HG03097 (cell line): ENCODE measurements around the gene SLC24A4.

Source experiments
- ATAC-seq: cut with Tn5 transposase; IDR thresholded peaks from one replicate; pipeline ENCODE4 v1.9.1; 2021; ENCODE audit not compliant: unreplicated experiment, low FRiP score

SLC24A4 gene

DNA sequence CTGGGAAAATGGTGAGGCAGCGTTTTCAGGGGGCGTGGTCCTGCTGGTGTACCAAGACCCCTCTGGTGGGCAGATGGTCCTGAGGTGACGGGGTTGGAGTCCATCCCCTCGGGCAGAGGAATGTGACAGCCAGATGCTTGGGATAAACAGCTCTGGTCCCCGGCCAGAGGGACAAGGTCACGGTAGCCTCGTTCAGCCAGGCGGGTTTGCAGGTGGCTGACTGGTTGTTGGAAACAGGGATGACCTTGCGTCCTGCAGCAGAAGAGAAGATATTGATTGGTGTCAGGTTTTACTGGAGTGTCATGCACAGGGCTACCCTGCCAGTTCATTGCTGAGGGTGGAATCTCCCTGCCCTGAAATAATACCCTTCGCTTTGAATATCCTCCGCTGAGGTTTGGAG lies 43.3 kb downstream of the SLC24A4 start:
- ATAC-seq = no peak

DNA sequence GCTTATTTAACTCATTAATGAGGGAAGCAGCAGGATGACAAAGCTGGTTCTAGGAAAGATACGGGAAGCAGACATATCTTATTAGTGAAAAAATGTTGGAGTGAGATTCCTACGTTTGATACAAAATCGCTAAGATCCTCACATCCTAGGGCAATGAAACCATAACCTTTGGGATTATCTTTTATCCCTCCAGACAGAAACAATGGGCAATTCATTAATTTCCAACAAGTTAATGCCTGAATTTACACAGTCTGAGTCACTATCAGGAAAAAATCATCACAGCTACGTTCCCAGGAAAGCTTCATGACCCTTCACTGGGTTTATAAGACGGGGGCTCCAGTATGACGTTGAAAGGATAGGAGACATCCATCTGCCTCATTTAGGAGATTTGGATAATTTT lies 45.0 kb downstream of the SLC24A4 start:
- no peak for ATAC-seq

DNA sequence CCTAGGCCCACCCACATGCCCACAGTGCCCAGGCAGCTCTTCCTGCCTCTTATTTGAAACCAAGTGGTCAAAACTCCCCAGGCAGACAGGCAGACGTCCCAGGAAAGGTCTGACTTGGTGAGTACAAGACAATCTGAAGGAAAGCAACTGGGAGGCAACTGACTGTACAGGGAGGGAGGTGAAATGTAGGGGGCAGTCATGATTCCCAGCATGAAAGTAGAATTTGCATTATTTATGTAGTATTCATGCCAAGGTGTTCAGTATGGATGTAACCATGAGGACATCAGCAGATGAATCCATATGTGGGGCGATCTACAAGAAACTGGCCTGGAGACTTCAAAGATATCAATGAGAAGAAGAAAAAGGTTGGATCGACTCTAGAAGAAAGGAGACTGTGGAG lies 46.1 kb downstream of the SLC24A4 start:
- no peak for ATAC-seq

DNA sequence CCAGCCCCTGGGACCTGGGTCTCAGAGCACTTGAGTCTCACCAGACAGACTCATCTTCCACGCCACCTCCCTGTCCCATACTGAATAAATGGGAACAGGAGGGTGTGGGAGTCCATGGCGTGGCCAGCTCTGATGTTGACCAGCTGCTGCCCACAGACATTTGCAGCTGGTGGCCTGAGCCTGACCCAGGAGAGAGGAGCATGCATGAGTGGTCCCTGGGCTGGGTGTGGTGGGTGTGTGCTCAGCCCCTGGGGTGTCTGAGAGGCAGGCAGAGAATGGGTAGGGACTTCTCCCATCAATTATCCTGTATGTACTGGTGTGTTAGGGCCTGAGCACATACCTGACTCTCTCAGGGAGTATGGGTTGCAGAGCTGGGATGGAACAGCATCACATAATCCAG lies 49.3 kb downstream of the SLC24A4 start:
- ATAC-seq = no peak

DNA sequence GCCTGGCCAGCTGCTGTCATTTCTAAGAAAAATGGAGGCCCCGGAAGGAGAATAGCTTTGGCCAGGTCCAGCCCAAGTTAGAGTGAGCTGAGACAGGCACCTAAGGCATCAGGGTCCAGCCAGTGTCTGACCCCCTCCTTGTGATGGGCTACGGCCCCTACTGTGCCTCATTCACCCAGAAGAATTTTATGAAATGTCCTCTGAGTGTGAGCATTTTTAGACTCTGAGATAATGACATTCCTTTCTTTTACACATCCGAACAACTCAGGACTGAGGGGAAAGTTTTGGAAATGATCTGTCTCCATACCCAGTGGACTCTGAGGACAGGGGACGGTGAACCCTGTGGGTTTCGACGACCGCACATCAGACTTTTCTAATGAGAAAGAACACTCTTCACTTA lies 50.4 kb downstream of the SLC24A4 start:
- no peak for ATAC-seq

DNA sequence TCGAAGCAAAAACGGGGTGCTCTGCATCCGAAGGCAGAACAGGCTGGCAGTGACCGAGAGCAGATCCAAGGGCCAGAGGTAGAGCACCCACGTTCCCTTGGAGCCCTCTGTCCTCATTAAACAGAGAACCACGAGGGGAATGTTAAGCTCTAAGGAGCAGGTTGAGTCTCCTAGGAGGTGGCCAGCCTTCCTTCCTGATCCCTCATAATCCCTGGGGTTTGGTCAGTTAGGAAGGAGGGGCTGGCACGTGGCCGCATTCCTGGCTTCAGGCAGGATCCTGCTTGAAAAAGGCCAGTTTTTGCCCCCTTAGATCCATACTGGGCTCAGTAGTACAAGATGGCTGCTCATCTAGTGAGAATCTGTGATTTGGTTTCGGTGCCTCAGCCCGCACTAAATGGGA lies 57.2 kb downstream of the SLC24A4 start:
- no peak for ATAC-seq

DNA sequence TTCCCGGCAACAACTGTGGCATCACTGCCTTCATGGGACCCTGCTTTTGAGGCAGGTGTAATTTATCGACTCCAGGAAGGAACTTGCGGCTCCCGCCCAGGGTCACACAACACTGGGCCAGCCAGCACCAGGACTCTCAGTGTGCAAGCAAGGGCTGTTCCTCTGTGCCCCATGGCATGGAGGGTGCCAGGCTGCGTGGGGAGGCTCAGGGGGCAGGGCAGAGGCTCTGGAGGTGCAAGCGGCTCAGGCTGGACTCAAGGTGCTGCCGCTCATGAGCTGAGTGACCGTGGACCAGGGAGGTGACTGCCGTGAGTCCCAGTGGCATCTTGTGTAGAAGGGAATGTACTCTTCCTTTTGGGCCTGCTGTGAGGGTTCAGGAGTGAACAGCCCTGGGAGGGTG lies 57.6 kb downstream of the SLC24A4 start:
- ATAC-seq = no peak

DNA sequence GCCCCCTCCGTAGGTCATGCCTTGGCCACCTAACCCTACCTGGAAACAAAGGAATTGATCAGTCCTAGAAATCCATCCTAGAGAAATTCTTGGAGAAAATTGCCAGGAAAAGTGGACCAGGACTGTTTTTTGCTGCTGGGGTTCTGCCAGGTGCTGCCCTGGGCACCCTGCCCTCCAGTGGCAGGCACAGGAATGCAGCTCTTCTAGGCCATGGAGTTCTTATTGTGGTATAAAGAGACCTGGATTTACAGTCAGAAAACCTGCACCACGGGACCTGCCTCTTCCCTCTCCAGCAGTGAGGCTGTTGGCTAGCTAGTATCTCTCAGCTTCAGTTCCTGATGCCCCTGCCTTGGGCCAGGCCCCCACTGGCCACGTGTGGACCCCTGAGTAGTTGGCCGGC lies 59.7 kb downstream of the SLC24A4 start:
- no peak for ATAC-seq

DNA sequence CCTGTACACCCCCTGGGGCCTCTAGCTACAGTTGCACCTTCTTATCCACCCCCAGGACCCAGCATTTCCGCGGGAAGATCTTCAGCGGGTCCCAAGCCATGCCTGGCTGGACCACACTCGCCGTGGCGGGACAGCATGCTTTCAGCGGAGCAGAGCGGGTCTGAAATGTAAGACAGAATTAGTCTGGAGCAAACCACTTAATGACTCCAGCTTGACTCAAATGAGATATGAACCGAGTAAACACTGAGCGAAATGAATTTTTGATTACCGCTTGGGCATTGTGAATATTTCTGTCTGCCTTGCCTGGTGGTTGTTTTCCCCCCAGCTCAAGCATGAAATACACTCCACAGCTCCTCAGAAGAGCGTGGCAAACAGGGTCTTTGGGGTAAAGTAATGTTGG lies 60.8 kb downstream of the SLC24A4 start:
- ATAC-seq = no peak

DNA sequence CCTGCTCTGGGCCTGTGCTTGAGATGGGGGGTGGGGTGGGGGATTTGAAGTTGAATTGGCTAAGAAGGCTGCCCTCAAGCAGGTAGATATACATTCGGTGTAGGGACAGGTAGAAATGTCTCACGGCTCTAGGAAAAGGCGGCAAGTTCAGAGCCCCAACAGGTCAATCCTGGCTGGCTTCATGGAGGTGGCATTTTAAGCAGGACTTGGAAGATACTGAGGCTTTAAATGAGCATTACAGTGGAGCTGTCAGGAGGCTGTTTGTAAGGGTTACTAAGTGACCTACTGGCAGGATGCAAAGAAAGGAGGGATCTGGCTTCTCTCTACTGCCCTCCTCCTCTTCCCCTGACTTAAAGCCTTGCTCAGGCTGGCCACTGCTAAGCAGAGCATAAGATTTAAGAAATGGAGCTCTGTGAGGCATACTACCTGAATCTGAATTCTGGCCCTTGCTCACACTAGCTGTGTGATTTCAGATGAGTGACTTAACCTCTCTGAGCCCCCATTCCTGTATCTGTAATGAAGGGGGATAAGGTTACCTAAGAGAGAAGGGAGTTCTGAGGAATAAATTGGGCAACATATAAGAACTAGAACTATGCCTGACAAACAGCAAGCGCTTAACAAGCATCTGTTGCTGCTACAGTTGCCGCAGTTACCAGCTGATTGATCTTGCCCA lies 61.6 kb downstream of the SLC24A4 start:
- ATAC-seq = no peak

DNA sequence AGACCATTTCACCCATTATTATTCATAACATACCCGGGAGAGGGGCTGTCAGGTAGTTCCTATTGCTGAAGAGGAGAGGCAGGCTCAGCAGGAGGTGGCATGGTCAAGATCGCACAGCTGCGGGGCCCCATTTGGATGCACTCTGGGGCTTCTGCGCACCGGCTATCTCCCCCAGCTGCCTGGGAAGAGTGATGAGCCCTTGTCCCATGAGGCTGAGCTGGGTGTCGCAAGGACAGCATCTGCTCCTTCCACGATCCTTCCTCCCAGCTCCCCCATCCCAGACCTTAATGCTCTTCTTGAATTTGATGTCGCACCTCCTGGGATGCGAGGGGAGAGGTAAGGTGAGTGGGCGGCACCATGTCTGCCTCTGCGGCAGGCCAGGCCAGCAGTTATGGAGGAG lies 62.6 kb downstream of the SLC24A4 start:
- ATAC-seq = no peak

DNA sequence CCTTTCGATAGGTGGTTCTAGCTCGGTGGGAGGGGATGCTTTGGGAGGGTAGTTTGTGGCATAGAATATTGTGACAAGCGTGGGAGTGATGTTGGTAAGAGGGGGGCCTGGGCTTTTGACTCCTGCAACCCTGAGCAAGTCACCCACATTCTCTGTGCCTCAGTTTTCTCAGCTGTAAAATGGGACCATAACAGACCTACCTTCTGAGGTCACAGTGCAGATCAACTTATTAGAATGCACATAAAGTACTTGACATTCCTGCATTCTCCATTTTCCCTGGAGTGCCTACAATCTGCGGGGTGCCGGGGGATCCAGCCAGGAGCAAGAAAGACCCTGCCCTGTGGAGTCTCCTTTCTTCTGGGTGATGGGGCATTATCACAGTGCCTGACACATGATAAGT lies 63.2 kb downstream of the SLC24A4 start:
- ATAC-seq = no peak

DNA sequence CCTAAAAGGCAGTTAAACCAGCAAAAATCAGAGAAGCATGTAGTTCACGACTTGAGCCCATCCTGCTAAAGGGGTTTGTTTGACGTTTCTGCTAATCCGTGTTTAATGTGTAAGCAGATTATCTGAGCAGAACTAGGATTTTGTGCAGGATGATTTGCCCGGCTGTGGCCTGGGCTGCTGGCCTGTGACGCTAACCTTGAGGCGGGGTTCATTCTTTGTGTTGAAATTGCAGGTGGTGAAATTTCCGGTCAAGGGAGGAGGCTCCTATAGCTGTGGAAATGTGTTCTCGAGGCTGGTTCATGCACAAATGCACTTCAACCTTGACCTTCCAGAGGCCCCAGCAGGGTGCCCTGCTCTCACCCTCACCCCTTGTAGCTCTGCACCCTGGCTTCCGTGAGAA lies 63.7 kb downstream of the SLC24A4 start:
- no peak for ATAC-seq

DNA sequence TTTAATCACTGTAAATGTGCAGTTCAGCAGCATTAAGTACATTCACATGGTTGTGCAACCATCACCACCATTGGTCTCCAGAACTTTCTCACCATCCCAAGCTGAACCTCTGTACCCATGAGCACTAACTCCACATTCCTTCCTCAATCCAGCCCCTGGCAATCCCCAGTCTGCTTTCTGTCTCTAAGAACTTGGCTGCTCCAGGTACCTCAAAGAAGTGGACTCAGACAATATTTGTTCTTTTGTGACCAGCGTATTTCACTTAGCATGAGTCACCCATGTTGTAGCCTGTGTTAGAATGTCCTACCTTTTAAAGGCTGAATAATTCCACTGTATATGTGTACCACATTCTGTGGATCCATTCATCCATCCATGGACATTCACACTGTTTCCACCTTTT lies 64.6 kb downstream of the SLC24A4 start:
- ATAC-seq = no peak

DNA sequence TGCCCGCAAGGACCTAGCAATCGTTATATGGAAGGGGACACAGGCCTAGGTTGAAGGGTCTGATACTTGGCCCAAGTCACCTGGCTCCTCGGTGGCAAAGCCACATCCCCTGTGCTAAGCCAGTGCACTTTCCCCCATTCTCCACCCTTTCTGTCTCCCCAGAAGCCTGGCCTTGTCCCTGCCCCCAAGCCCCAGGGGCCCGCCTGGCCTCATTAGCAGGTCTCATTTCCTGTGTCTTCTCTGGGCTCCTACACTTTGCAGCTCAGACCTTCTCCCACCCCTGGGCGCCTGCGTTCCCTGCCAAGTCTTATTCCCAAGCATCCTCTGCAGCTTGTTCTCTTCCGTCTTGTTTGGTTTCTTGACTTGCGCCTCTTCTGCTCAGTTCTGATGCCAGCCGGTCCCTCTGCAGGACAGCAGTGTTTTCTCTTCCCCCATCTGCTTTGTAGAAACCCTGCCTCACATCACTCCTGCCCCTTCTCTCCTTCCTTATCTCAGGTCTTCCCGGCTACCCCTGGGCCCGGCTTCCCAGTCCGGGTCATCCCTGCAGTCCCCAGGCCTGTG lies 66.7 kb downstream of the SLC24A4 start:
- no peak for ATAC-seq

DNA sequence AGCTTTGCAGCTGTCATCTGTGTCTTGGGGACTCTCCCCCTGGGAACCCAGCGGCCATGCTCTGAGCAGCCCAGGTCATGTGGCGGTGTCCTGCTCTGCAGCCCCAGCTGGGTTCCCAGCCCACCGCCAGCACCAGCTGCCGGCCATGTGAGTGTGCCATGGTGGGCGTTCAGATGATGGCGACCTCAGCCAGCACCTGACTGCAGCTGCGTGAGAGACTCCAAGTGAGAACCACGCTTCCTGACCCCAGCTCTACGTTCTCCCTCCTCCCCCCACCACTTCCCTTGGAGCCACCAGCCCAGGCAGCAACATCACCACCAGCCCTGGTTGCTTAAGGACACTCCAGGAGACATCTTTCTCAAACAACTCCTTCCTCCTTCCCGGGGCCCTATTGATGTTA lies 68.8 kb downstream of the SLC24A4 start:
- ATAC-seq = no peak

DNA sequence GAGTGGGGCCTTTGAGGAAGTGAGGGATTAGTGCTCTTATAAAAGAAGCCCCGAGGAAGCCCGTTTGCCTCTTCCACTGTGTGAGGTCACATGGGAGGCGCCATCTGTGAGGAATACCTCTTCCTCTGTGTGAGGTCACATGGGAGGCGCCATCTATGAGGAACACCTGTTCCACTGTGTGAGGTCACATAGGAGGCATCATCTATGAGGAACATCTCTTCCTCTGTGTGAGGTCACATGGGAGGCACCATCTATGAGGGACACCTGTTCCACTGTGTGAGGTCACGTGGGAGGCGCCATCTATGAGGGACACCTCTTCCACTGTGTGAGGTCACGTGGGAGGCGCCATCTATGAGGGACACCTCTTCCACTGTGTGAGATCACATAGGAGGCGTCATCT lies 69.7 kb downstream of the SLC24A4 start:
- no peak for ATAC-seq

DNA sequence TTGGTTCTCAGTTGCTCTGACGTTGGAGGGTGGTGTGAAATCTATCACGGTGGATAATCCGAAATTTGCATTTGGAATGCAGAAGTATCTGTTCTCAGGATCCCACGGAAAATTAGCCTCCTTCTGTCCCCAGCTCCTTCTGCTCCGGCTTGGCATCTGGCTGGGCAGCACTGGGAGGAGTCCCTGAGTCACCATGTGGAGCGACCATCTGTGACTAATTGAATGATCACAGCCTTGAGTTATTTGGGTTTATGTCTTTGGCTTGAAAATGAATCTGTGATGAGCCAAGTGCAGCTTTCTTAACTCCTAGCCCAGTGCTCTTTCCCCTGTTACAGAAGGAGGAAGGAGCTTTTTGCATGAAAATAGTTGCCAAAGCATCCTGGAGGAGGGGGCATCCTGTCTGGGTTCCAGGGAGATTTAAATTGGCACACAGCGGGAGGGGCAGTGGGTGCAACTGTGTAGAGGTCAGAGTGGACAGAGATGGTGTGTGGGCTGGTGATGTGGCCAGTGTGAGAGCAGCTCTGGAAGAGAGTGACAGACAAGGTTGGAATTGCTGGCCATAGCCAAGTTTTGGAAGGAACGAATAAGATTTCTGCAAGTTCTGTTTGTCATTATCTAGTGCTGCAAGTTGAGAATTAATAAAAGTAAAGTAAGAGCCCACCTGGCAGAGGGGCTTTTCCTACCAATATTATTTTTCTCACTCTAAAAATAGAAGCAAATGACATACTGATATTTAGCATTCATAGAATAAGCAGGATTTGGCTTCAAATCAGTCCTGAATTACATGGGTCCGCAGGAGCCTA lies 74.4 kb downstream of the SLC24A4 start:
- ATAC-seq = no peak

DNA sequence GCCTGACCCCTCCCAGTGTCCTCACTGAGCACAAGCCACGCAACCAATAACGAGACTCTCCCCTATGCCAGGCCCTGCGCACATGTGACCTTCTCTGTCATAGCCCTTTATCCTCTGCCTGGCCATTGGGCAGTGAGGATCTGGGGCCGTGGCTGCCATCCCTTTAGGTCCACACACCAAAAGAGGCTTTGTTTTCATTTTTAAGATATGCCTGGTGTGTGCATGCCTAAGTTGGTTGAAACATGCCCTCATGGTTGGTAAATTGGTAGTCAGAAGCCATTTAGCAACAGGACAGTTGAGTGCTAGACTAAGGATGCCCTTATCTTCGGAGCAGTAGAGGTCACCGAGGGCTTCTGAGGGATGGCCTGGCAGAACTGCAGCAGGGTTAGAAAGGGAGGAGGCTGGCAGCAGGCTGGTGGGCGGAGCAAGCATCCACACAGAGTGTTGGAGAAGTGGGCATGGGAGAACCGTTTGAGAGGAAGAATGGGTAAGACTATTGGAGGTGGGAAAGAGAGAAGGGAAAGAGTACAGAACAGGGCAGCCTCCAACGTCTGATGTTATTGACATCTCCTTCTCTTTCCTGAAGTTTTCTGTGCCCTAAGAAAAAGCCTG lies 75.1 kb downstream of the SLC24A4 start:
- no peak for ATAC-seq

DNA sequence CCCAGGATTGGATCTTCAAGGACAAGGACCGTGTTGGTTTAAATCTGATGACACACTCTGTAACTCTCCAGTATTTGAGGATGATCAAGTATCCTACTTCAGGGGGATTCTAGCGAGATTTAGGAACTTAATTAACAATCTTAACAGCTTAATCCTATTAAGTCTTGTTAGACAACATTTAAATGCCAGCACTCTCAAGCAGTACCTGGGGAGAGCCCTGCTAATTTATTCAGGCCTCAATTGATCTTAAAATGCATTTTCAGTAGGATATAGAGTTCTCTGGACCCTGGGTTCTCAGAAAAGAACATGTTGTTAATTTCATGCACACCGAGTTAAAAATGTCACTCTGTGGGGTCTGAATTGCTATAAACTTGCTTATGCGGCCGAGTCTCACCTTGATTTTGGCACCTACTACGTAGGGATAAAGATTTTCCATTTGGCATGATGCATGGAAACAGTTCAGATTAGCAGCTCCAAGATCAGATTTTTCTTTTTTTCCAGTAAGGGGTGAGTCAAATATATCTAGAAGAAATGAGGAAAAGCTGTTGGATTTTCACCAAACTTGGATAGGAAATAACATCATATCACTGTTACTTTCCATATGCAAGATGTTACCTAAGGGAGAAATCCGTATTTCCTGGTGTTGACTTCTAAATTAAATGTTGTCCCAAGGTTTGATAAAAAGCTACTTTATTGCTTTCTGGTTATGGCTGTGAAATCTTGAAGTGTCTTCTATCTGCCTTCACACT lies 76.1 kb downstream of the SLC24A4 start:
- no peak for ATAC-seq
